ENCODE measurements around the gene NID2.

Gene NID2

GRCh38 chr14:52025310-52025709 lies 43.5 kb downstream of the NID2 start:
- no peak for DNase-seq

DNA sequence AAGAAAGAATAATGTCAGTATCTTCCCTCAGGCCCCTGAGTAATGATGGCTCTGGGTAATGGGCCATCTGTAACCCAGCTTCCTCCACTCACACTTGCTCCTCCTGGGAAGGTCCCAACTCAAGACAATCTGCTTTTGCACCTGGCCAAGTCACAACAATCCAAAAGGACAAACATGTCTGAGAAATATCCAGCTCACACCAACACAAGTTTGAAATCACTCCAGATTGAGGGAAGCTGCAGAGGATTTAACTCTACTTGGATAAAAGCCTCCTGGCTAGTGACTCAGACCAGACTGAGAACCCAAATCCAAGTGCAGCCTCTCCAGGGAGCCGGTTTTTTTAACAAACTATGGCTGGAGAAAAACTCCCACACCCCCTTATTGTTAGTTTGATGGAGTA lies 45.3 kb downstream of the NID2 start:
- no peak for DNase-seq

- DNase-seq = no peak
Observed at GRCh38 chr14:52021957-52022600, 46.8 kb downstream of the NID2 start.

GRCh38 chr14:52020866-52021717 lies 47.8 kb downstream of the NID2 start:
- no peak for DNase-seq

DNA sequence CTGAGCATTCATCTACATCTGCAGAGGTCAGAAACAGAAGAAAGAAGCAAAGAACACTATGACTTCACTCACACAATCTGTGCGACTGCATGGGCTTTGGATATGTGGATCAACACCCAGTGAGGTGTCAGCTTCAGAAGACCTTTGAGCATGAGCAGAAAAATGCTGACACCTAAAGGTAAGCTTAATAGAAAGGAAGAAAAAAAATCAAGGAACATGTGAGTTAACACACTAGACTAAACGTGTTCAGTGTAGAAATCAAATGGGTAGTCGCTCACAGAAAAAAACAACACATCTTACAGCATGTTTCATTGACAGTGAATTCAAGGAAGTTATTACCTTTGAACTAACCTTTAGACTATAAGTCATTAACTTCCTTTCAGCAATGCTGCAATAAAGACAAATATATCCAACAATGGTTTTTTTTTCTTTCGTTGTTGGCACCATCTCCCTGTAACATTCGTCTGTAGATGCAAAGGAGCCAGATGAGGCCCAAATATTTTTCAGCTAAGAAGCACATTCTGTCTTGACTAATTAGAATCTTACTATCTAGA lies 48.6 kb downstream of the NID2 start:
- DNase-seq = no peak

- no peak for DNase-seq
Observed at GRCh38 chr14:52018970-52019369, 49.9 kb downstream of the NID2 start.

DNA sequence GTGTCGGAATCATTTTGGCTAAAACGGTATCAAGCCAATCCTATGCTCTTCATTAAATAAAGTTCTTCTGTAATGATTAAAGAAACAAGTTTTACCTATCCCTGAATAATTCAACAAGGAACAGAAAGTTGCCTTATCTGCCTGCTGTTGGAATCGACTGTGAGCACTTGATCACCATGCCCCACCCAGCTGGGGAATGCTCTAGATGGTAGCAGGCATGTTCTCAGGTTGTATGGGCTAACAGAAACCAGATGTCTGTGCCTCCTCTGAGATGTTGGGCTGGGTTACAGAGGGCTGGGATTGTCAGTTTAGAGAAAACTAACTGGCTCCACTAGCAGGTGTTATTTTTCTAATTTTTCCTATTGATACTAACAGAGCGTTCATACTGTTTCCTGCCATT lies 50.6 kb downstream of the NID2 start:
- DNase-seq = no peak

DNA sequence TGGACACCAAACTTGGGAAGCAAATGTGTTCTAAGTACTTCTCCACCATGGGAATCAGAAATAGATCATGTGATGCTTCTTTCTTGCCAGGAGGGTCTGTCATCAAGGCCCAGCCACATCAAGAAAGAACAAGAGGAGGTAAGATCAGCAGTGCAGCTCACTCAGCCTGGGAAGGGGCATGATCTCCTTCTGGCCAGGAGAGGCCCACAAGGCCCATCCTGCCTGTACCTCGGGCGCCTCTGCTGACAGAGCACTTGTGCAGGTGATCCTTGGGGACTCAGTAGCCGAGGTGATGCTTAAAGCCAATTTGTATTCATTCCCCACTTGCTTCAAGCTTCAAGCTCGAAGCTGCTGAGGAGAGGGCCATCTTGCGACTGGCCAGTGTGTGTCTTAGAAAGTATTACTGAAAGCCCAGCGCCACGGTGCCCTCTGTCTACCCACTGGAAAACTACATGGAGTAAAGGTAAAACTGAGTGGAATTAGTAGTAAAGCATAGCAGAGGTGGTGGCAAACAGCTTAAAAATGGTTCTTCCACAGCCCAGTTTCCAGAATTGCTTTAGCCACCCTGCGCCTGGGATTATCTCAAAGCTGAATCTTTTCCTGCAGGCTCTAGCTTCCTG lies 53.3 kb downstream of the NID2 start:
- no peak for DNase-seq

DNA sequence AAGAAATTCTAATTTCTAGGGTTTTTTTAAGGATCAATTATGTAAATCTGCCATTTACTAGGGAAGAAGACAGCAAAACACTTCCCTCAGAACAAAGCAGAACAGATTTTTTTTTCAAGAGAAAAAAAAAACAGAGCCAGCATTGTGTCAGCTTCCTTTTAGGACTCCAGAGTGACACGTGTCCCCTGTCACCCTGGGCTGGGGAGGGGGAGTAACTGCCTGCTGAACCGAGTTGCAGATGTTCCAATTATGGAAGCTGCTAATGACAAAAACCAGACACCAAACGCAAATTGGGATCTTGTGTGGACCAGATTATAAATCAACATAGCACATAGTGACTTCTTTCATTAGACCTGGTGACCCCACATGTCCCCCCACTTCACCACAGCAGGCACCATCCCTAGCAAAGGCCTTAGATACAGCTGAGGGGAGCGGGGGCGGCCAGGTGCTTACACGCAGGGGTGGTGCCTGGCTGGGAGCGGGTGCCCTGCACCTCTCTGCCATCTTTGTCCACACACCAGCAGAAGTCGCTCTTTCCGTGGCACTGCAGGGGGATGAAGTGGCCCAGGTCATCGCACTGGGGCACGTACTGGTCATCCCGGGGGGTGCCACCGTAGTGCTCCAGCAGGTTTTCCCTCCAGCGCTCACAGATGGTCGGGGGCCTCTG lies 54.1 kb downstream of the NID2 start:
- DNase-seq = no peak

DNA sequence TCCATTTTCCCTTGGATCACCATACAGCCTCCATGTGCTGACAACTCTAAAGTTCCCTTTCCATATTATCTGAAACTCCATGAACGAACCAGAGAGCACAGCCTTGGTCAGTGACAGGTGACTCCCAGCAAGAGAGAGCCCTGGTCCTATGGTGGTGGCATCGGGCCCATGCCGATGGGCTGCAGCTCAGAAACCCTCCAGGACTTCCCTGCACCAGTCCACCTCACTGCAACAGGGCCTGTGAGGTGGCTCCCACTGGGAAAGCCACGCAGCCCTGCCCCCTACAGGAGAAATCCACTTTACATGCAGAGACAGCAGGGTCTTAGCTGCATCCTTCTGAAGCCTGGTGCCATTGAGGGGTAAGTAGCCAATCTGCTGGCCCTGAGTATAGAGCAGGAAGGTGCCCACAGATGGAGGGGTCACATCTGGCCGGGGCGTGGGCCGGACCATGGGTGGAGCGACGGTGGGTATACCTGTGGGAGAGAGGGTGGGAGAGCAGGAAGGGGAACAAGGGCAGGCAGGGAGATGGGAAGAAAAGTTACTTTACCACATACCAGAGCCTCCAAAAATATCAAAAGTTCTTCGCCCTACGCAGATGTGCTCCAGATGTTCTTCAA lies 54.8 kb downstream of the NID2 start:
- DNase-seq = no peak

DNA sequence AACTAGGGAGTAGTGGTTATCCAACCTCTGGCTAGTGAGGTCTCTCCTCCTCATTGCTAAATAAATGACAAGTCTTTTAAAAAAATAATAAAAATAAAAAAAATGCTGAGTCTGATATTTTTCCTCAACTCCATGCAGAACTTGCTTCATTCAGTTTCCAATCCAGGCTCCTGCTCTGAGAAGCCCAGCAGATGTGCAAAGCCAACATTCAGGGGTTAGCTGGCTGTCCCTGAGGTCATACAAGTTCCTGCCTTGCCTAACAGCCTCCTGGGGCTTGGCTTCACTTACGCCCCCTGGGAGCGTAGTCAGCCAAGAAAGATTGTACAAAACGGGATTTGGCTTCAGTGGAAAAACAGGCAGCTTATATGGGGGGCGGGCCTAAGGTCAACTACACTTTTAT lies 56.2 kb downstream of the NID2 start:
- DNase-seq = no peak

DNA sequence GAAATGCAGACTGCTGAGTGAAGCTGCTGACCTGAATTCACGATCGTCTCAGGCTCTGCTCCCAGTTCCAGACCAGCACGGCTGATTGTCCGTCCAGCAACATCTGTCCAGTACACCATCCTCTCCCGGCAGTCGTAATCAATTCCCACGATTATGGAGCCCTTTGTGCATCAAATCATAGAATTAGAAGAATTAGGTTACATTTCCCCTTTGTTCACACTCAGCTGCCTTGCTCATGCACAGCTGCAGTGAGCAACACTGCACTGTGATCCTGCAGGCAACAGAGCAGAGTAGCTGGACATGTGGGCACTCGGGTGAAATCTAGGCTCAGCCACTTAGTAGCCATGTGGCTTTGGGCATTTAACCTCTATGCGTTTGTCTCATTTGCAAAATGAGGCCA lies 57.3 kb downstream of the NID2 start:
- DNase-seq = no peak

GRCh38 chr14:52010173-52010693 lies 58.6 kb downstream of the NID2 start:
- DNase-seq = no peak

GRCh38 chr14:52008136-52008535 lies 60.7 kb downstream of the NID2 start:
- DNase-seq = no peak

- DNase-seq = no peak
Observed at GRCh38 chr14:52007637-52008036, 61.2 kb downstream of the NID2 start.

DNA sequence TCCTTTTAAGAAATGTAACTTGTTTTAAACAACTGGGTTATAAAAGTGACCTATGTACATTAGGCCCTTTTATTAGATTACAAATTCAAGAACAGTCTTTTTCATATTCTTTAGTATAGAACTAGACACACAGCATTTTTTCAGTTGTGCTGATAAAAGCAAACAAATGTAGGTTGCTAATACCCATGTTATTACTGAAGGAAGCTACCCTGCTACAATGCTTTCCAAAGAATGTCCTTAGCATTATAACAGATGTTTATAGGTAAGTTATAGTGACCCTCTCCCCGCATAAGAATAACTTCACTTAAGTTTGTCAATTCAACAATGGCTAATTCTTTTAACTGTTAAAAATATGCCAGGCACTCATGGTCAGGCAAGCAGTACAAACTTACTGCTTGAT lies 61.6 kb downstream of the NID2 start:
- DNase-seq = no peak

DNA sequence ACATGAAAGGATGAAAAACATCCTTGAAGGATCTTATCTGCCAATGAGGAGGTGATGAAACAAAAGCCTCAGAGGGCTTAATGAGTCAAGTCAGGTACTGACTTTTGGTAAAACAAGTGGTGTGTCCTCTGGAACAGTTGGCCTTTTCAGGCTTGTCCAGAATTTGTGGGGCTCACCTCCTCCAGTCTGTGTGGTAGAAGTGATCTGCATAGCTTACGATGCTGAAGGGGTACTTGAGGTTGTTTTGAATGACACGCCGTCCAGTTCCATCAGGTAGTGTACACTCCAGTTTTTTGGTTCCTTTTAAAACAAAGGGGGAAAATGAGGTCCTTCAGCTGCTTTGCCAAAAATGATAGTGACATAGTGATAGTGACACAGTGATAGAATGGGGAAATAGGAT lies 62.5 kb downstream of the NID2 start:
- DNase-seq = no peak

DNA sequence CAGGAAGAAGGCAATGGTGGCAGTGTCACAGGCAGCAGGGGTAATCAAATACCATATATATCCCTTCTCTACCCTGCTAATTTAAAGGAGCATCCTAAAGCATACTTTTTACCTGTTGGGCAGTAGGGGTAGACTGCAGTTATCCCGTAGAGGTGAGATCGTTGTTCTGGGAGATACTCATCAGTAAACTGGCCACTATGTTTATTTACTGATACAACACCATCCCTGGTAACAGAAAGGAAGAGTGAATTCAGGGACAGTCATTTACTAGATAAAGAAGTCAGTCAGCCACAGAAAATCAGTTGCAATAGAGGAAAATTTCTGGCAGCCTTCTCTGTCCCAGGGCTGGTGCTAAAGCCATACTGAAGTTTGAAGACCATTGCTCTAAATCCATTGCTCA lies 63.2 kb downstream of the NID2 start:
- no peak for DNase-seq

GRCh38 chr14:52003324-52003723 lies 65.5 kb downstream of the NID2 start:
- DNase-seq = no peak

DNA sequence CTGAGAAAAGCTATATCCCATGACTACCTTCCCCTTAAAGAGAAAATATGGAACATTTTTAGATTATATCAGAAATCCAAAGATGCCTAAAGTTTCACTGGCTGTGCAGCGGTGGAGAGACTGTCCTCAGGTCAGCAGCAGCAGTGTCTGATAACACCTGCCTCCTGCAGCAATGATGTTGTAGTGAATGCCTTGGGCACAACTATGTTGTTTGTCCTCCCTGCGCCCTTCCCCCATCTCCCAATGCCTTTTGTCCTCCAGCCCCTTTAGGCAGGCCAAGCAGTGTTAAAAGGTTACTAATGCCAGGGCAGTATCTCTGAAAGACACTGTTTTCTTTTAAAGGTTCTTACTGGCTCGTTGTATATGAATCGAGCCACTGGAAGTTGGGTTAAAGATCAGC lies 66.3 kb downstream of the NID2 start:
- DNase-seq = no peak

DNA sequence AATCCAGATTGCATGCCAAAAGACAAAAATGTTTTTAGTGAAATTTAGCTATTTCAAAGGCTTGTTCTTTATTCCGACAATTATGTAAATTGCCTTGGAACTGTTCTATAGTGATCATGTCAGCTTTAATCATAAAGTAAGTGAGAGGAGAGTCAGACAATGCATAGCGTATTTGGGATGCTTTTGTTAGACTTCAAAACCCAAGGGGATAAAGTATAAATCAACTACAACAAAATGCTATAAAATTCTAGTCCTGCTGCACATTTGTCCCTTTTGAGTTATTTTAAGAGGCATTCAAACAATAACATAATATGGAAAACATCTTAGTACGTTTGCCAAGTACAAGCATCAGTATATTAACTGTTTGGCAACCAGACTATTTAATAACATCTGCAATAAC lies 68.2 kb downstream of the NID2 start:
- no peak for DNase-seq

GRCh38 chr14:52000019-52000582 lies 68.8 kb downstream of the NID2 start:
- DNase-seq = no peak
